SK-MEL-5 (cell line): Measurements from ENCODE around the gene PDE4B. TPM values are rescaled to one million over a fixed set of nuclear protein-coding genes. Genes with fewer than 3 reads are reported as not detected.
"Not testable (repeated sequence)": the region's sequence is repeated elsewhere in the genome, so short reads cannot be mapped to it uniquely, and the experiment has no call there.

ENCODE experiments used
- DNase-seq: peaks from one replicate; pipeline ENCODE4 v3.0.0-alpha.2; 2016; ENCODE audit warnings: low read depth, low spot score
- in situ Hi-C: cut with HindIII; loops from 2 replicates; pipeline ENCODE4 v1.10.0; 2016; ENCODE audit warnings: low sequenced_read_pairs, high pct_unique_total_duplicates, low pct_unique_long_range_greater_than_20kb
- total RNA-seq: library from RNA; depleted of rRNA; stranded (reverse); fragments of >200 nt; shearing (Covaris generic); gene quantifications from 2 replicates; pipeline ENCODE4 v1.2.3, GENCODE V29; 2014

Gene PDE4B
- total RNA-seq, 1 experiment from 2014 or later = 26.1 TPM

DNA sequence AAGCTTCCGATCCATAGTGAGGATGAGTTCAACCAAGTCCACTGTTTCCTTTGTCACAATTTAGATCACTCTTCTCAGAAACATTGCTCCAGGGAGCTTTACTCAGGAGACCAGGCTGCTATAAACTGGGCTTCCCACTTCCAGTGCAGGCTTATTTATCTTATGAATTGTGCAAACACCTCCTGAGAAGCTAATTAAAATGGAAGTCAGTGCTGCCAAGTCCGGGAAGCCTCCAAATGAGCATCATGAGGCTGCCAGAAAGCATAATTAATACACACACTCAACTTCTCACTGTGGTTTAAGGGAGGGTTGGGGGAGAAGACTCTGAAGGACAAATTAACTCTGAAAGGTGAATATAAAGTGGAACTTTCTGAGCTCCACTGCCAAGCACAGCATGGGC, 596.2 kb downstream of the PDE4B start:
- no peak for DNase-seq
- in situ Hi-C loops = no loop called here

DNA sequence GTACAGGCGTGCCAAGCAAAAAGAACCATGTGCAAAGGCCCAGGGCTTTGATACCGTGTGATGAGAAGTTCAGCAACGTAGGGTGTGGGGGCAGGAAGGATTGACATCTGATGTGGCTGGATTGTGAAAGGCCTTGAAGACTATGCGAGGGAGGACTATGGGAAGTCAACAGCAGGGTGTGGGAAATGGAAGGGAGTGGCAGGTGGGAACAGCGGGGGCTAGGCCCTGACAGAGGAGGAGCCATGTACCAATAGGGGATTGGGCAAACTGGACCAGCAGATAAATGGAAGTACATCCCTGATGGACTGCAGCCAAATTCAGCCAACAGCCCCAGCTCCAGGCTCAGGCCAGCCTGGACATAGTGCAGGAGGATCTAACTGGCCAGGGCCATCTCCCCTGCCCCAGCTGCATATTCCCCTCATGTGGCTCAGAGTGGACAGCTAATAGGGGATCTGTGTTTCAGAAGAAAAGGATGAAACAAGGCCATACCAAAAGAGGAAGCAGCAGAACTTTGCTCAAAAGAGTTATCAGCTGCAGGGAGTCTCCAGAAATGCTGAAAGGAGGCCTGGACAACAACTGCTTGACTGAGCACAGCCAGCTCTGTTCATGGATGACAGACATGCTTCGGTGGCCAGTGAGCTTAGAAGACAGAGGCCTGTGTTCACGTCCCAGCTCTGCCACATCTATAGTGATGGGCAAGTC, 601.0 kb downstream of the PDE4B start:
- DNase-seq = no peak
- in situ Hi-C loops = no loop called here

DNA sequence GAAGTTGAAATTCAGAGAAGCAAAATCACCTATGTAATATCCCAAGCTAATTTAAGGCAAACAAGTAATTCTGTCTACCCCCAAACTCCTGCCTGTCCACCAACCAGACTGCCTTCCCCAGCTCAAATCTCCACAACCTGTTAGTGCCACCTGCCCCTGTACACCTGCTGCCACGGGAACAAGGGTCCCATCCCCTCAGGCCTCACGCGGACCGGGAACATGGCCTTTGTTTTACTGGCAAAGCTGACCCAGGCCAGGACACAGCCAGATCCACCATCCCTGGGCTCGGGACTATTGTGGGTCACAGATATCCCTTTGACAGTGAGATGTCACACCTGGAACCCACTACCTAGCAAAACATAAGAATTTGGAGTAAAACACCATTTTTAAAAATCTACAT, 601.9 kb downstream of the PDE4B start:
- in situ Hi-C loops = no loop called here
- no peak for DNase-seq

DNA sequence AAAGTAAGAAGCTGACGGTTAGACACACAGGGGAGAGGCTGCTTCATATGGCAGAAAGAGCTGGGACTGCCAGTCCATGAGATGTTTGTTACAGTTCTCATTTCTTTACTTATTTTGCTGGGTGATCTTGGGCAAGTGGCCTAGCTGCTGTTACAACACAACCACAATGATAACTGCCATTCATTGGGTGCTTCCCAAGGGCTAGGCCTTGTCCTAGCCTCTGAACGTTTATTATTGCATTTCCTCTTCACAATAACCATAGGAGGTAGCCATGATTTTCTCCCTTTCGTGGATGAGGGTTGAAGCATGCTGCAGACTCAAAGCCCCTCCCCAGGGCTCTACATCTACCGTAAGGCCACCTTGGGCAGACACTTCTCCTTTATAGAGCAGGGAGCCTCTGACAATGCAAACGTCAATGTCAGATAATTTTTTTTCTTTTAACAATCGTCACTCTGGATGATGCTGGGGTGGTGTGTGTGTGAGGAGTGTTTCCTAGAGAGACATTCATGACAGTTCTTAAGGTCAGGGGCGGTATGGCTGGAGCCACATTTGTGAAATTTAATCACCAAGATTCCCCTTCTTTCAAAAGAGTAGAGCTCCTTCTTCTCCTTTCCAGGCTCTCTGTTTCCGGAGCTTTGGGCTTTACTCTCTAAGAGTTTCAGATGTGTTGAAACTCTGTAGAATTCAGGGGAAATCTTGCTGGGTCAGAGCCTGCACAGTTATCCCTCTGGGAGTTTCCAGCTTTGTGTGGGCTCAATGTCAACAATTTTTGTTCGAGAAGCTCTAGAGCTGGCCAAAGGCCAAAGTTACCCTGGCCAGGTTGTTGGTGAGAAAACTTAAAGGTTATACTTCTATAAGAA, 602.7 kb downstream of the PDE4B start:
- no peak for DNase-seq
- in situ Hi-C loops = no loop called here

DNA sequence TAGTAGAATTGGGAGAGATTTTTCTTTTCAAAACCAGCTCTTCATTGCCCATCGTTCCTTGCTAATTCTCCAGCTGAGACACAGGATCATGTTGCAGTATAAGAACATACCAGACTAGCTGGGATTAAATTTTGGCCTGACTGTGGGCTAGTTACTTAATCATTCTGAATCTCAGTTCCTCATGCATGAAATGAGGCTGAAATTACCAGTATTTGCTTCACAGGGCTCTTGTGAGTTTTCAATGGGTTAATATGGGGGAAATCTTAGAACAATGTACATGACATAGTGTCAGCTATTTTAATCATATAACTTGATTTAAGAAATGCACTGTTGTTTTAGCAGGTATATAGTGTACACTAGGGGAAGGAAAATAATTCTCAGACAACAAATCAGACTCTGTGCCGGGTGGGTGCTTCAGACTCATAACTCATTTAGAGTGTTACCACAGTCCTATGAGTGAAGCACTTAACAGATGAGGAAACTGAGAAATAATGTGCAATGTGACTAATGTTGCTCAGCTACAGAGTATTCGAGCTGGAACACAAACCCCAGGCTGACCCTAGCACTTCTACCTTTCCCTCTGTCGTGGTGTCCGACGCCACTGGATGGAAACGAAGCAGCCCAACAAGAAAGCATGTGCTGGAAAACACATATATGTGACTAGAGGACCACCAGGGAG, 603.7 kb downstream of the PDE4B start:
- no peak for DNase-seq
- in situ Hi-C loops = no loop called here

DNA sequence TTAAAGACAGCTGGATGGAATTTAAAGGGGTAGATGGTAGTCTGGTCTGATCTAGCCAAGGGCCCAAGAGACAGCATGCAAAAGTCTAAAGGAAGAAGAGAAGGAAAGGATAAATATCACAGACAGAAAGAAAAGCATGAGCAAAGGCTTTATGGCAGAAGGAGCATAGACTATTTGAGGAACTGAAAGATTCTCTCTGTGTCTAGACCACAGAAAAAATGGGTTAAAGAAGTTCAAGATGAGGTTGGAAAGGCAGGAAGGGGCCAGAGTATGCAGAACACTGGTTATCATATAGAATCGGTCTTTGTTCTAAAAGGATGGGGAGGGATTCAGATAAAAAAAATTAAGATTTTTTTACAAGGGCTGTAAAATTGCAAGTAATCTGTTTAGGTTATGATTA, 604.5 kb downstream of the PDE4B start:
- in situ Hi-C loops = no loop called here
- DNase-seq = no peak

DNA sequence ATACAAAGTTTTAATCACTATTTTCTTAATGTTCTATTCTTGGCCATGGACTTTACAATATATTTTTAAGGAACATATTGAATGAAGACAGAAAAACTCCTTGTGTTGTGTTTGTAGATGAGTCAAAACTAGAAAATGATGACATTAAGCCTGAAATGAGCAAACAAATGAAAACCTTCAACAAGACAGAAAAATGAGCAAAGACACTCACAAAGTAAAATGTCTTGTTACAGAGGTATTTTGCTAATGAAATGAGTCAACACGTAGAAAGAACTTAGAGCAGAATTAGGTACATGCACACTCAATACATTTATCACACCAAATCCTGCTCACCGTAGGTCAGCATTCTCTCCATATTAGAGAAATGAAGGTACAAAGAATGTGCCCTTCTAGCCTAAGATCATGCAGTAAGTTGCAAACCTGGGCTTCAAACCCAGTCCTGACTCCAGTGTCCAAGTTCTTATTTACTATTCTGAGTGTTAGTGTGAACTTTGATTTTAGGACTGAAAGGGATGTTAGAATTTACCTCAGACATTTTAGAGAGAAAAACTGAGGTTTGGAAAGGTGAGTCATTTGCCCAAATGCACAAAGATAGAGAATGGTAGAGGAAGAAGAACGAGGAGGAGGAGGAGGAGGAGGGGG, 607.3 kb downstream of the PDE4B start:
- DNase-seq = no peak
- in situ Hi-C loops = no loop called here

DNA sequence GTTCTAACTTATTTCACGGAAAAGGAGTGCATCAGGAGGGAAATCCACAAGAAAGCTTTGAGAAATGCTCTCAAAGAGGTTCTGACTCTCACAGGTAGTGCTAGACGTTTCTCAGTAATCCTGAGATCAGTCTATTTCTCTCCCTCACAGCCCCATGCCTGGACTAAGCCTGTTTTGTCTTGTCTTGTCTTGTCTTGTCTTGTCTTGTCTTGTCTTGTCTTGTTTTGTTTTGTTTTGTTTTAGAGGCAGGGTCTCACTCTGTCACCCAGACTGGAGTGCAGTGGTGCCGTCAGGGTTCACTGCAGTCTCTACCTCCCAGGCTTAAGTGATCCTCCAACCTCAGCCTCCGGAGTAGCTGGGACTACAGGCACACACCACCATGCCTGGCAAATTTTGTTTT, 608.0 kb downstream of the PDE4B start:
- in situ Hi-C loops = no loop called here
- DNase-seq = no peak

DNA sequence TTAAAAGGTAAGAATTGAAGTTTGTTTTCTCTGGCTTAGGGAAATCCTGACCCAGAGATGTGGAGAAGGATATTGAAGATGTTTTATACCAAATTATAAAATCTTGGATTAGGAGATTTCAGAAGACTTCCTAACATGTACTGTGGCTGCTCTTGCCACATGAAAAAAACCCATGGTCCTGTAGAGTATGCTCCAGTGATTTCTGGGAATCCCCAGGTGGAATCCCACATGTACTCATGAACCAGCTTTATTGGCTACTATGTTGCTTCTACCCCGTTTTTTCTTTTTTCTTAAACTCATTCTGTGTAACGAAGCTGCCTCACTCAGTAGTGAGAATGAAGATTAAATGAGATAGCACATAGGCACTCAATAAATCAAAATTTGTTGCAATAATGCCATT, 608.5 kb downstream of the PDE4B start:
- in situ Hi-C loops = no loop called here
- DNase-seq = no peak

DNA sequence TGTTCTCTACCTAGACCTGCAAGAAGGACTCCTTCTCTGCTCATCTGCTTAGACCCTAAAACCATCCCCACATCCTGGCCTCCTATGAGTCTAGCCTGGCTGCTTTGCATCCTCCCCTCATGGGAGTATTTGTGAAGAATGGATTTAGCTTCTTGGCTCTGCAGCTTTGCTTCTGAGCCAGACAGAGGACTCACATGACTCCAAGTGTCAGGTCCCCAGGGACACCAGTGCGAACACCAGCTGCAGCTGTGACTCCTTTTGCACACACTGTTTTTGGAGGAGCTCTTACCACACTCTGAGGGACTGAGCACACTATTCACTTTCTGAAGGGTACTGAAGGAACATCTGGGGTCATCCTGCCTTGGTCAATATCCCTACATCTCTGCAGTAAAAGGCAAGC, 609.5 kb downstream of the PDE4B start:
- no peak for DNase-seq
- in situ Hi-C loops = no loop called here

DNA sequence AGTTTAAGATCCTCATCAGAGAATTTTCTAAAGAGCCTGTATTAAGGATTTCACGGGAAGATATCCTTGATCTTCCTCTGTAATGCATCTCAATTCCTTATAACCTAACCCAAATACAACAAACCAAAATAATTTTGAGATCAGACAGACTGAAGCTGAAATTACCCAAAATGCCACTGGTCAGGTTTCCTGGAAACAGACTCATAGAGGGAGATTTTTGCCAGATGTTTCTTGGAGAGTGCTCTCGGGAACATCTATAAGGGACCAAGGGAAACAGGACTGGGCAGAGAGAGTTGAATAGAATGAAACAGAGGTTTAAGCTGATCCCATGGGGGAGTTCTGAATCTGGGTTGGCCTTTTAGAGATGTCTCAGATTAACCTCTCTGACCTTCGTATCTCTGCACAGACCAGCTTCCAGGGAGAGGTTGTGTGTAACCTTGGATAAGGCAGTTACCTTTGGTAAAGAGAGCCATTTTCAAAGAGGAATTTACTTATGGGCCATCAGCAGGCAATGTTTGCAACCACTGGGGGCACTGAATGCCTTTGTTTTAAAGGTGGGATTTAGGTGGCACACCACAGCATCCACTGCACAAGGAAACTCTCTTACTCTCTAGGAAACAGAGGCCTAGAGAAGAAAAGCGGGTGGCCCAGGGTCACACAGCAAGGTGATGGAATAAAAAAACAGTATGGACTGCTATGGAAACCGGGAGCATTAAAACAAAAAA, 610.5 kb downstream of the PDE4B start:
- no peak for DNase-seq
- in situ Hi-C loops = no loop called here

DNA sequence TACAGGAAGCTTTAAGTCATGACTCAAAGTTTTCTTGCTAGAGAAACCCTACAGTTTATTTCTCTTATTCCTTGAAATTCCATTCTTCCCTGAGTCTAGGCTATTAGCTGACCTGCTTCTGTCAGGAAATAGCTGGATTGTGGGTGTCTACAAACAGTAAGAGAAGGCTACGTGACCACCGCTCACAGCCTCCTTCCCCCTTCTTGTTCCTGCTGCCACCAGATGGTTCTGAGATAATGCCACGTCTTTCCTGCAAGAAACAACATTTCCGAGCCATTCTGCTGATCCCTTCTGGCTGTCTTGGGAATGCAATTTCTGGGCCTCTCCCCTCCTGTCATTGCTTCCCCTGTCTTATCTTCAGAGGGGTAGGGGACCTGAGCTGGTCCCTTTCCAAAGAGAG, 612.4 kb downstream of the PDE4B start:
- in situ Hi-C loops = no loop called here
- DNase-seq = no peak

DNA sequence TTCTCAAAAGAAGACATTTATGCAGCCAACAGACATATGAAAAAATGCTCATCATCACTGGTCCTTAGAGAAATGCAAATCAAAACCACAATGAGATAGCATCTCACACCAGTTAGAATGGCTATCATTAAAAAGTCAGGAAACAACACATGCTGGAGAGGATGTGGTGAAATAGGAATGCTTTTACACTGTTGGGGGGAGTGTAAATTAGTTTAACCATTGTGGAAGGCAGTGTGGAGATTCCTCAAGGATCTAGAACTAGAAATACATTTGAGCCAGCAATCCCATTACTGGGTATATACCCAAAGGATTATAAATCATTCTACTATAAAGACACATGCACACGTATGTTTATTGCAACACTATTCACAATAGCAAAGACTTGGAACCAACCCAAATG, 618.8 kb downstream of the PDE4B start:
- in situ Hi-C loops, DNase-seq: not testable (repeated sequence)

DNA sequence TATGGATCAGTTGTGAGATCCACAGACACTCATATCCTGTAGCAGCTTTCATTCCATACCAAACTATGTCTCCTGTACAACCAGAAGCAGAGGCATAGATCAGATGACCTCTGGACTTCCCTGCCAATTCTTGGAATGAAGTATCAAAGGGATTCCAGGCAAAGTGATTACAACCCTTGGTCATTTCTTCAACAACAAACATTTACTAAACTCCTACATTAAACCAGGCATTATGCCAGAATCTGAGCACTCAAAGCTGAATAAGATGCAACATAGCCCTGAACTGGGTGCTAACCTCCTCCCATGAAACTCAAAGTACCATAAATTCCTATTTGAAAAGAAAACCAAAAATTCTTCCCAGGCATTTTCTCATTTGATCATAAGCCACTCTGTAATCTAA, 620.0 kb downstream of the PDE4B start:
- in situ Hi-C loops = no loop called here

DNA sequence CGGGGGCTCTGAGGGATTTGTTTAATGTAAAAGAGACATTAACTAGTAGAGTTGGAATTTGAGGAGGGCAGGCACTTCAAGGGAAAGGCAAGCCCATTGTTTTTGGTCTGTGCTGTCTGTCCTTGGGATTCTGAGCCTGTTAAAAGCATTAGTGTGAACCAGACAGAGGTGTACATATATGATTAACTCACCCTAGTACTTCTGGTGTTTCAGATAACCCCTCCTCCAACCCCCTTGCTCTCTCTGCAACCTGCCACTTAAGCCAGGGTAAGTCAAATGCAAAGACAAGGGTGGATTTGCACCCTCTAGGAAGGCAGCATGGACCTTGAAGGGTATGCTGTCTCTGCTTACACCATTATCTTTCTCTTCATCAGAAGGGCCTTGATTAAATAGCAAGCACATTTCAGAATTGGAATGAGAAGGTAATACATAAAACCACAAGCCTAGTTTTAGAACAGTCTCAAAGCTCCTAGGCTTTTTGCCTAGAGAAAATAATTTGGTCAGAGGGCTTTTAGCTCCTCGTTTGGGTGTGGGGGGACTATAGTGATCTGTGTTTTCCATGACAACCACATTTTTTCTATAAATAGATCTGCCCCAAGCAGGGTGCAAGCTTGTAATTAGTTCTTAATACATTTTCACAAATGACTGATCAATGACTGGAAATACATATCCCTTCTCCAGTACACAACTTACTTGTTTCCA, 620.6 kb downstream of the PDE4B start:
- in situ Hi-C loops = no loop called here
- no peak for DNase-seq

More for the DNA sequence above, 620.0 kb downstream of the PDE4B start:
- no peak for DNase-seq

DNA sequence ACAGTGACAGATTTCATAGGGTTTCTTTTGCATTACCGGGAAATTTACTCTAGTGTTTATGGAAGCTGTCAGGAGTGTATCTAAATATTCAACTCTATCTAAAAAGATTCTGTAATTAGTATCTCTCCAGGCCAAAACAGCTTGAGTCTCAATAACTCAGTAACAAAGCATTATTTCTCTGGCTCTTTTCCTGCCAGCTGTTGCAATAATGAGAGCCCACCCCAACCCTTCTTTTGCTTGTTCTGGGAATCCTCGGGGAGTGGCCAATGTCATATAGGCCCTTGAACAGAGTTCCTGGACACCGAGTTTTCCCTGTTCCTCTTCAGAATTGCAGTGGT, 621.1 kb downstream of the PDE4B start:
- in situ Hi-C loops = no loop called here
- no peak for DNase-seq

DNA sequence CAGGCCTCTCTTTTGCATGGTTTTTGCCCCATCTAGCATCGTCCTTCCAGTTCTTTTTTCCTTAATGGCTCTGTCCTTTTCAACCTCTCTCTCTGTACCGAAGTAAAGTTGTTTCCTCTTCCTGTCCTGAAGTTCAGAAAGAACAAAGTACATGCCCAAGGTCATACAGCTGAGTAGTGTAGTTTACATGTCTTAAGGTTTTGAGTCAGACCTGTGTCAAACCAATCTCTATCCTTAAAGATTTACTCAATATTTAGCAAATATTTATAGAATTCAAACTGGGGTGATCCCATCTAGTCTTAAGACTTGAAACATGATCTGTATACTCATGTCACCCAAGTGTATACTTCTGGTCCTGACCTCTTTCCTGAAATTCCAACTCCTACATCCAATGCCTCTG, 622.6 kb downstream of the PDE4B start:
- in situ Hi-C loops = no loop called here
- no peak for DNase-seq
